ENCODE measurements around the gene CHST11. TPM values are rescaled to one million over a fixed set of nuclear protein-coding genes. Genes with fewer than 3 reads are reported as not detected.

Gene CHST11
- total and polyA plus RNA-seq, 10 of the 15 experiments (the other 5 are each of a cell fraction or from before 2014, with no cell fraction given) = 1.9 to 38.1 (median 17.2) TPM

- Histone ChIP-seq H3K4me2 (ENCODE audit: control insufficient read depth, insufficient read depth) (no peak overlapping the region), H4K20me1 (ENCODE audit: control insufficient read depth, insufficient read depth) (no peaks in the 10 kb centered on the region), H3K9me3 (replicated peaks; ENCODE audit: control insufficient read depth, insufficient read depth, low read length) (no peaks in the 10 kb centered on the region; the same call in 1 of the 3 replicates), H3K79me2 (ENCODE audit: control insufficient read depth, insufficient read depth, low read length) (peaks cover 5% of the 10 kb centered on the region), H2AFZ (ENCODE audit: control insufficient read depth, low read depth, low read length) (no peak overlapping the region), H3K4me1 (ENCODE audit: control insufficient read depth, insufficient read depth, low read length) (peaks cover 38% of the 10 kb centered on the region), H3K4me3 (no peak overlapping the region), H3K9ac (ENCODE audit: control insufficient read depth, insufficient read depth, low read length) (no peak overlapping the region), H3K27ac (ENCODE audit: control insufficient read depth, insufficient read depth) (no peak overlapping the region), H3K36me3 (ENCODE audit: control insufficient read depth in 2 of 2, insufficient read depth in 2 of 2, low read length in 1 of 2) (no peaks in the 10 kb centered on the region), H3K27me3 (replicated peaks in 1 of 2; ENCODE audit: control insufficient read depth in 2 of 2, insufficient read depth in 2 of 2, low read length in 1 of 2) (no peaks in the 10 kb centered on the region)
- no TSS peak for BruUV-seq (replicated peaks)
- no peak for TF ChIP-seq HSF1 (IDR thresholded peaks at IDR 0.05; ENCODE audit: low read depth, low read length)
- TF ChIP-seq EGR1 (IDR thresholded peaks at IDR 0.05; ENCODE audit: borderline replicate concordance in 1 of 2, low read depth in 2 of 2, low read length in 2 of 2) = no peak
- no peak for TF ChIP-seq ZBTB4 (CRISPR knock-in tag; IDR thresholded peaks at IDR 0.05)
- TF ChIP-seq POLR2A (IDR thresholded peaks at IDR 0.05; ENCODE audit: low read depth, low read length) = no peak
- no peak for TF ChIP-seq POLR2AphosphoS5 (IDR thresholded peaks at IDR 0.05; ENCODE audit: low read length)
- no peak for TF ChIP-seq TCF3 (IDR thresholded peaks at IDR 0.05; ENCODE audit: borderline replicate concordance, insufficient read depth, low read depth, low read length)
- TF ChIP-seq NR2C1 (IDR thresholded peaks at IDR 0.05) = no peak
- TF ChIP-seq BACH1 (IDR thresholded peaks at IDR 0.05; ENCODE audit: borderline replicate concordance) = no peak
- FAIRE-seq (no peak), ATAC-seq (no peak), DNase-seq (ENCODE audit: low read depth, low spot score) (no peak)
- CTCF ChIA-PET = interaction anchor here (1.7 to 2.2 kb wide), 2 partner anchors 42 to 52 kb away, joined by 4 to 8 read pairs; no protein-coding TSS in a partner anchor
- in situ Hi-C loops (cut with MboI) = no loop called here
- POLR2A ChIA-PET = interaction anchor here (0.6 kb wide), 1 partner anchor 14 kb away, joined by 3 read pairs; no protein-coding TSS in a partner anchor
- RAD21 ChIA-PET (ENCODE audit: unreplicated experiment) = interaction anchor here (0.8 kb wide), 1 partner anchor 305 kb away, joined by 3 read pairs; no protein-coding TSS in a partner anchor
- intact Hi-C loops (cut with micrococcal nuclease; ENCODE audit: unreplicated experiment) = no loop called here
- WGBS (ENCODE audit: insufficient coverage, insufficient replicate concordance, low lambda C conversion rate, missing lambda C conversion rate) = 88% methylated on average over 8 of the region's 8 CpGs
- SMC1A ChIA-PET (ENCODE audit: uncharacterized antibody, unreplicated experiment) = interaction anchor here (0.6 to 1.9 kb wide), 6 partner anchors 8 to 366 kb away, joined by 3 to 5 read pairs (median 3); no protein-coding TSS in a partner anchor
These were observed 291.2 kb downstream of the CHST11 start for GRCh38 chr12:104747955-104748354.
